ENCODE data around the gene PPP1R14C.
"Not testable (repeated sequence)": the region's sequence is repeated elsewhere in the genome, so short reads cannot be mapped to it uniquely, and the experiment has no call there.

Gene PPP1R14C

GRCh38 chr6:150169609-150170008, 26.8 kb downstream of the PPP1R14C start:
- peak; percentile 66 for DNase-seq

GRCh38 chr6:150172929-150173328, 30.1 kb downstream of the PPP1R14C start:
- DNase-seq: no peak

- no peak for DNase-seq
Observed at GRCh38 chr6:150175586-150176151, 32.8 kb downstream of the PPP1R14C start.

- DNase-seq: no peak
Observed at GRCh38 chr6:150176152-150176551, 33.3 kb downstream of the PPP1R14C start.

- no peak for DNase-seq
Observed at GRCh38 chr6:150176659-150177058, 33.8 kb downstream of the PPP1R14C start.

- DNase-seq: no peak
Observed at GRCh38 chr6:150177259-150177951, 34.6 kb downstream of the PPP1R14C start.

- DNase-seq: no peak
Observed at GRCh38 chr6:150177952-150178520, 35.2 kb downstream of the PPP1R14C start.

- no peak for DNase-seq
Observed at GRCh38 chr6:150179030-150179429, 36.2 kb downstream of the PPP1R14C start.

- DNase-seq: not testable (repeated sequence)
Observed at GRCh38 chr6:150179907-150180424, 37.1 kb downstream of the PPP1R14C start.

- no peak for DNase-seq
Observed at GRCh38 chr6:150180517-150180916, 37.7 kb downstream of the PPP1R14C start.

- no peak for DNase-seq
Observed at GRCh38 chr6:150182460-150183078, 39.7 kb downstream of the PPP1R14C start.

GRCh38 chr6:150183105-150183504, 40.3 kb downstream of the PPP1R14C start:
- no peak for DNase-seq

GRCh38 chr6:150183966-150184365, 41.1 kb downstream of the PPP1R14C start:
- DNase-seq: no peak

- no peak for DNase-seq
Observed at GRCh38 chr6:150184850-150185731, 42.2 kb downstream of the PPP1R14C start.

- DNase-seq: no peak
Observed at GRCh38 chr6:150185732-150186117, 42.9 kb downstream of the PPP1R14C start.

- no peak for DNase-seq
Observed at GRCh38 chr6:150186129-150186898, 43.5 kb downstream of the PPP1R14C start.

- not testable (repeated sequence) for DNase-seq
Observed at GRCh38 chr6:150187433-150187832, 44.6 kb downstream of the PPP1R14C start.

- DNase-seq: no peak
Observed at GRCh38 chr6:150189122-150189521, 46.3 kb downstream of the PPP1R14C start.

- DNase-seq: no peak
Observed at GRCh38 chr6:150191809-150192208, 49.0 kb downstream of the PPP1R14C start.

GRCh38 chr6:150194195-150194594, 51.4 kb downstream of the PPP1R14C start:
- DNase-seq: no peak

- DNase-seq: no peak
Observed at GRCh38 chr6:150195996-150196417, 53.2 kb downstream of the PPP1R14C start.
